Gastrocnemius medialis (tissue), 4 donors: ENCODE measurements around the gene HTR7. TPM values are rescaled to one million over a fixed set of nuclear protein-coding genes. Genes with fewer than 3 reads are reported as not detected.

Source experiments
- ATAC-seq, 2 donors: fragments of 150-250 bp; one replicate each; pipeline ENCODE4 v1.9.1; 2016
- DNase-seq, 2 donors: peaks; one replicate each; pipeline ENCODE4 v3.0.0-alpha.2; 2019
- H3K27ac ChIP-seq, 4 donors: fragments of 200-600 bp; sonication (generic); 1 replicate in 1 of 4; 2 replicates in 3 of 4; pipeline ENCODE4 v1.5.1; 2016 to 2018; ENCODE audit warnings: mild to moderate bottlenecking in 2 of 4, moderate library complexity in 1 of 4
- H3K27me3 ChIP-seq, 3 donors: fragments of 200-600 bp; sonication (generic) in 2 of 3; 1 replicate in 1 of 3; 2 replicates in 2 of 3; pipeline versions ENCODE4 v1.5.1 to v1.6.0; 2016 to 2019; ENCODE audit warnings: mild to moderate bottlenecking in 1 of 3, moderate library complexity in 1 of 3
- H3K36me3 ChIP-seq, 2 donors: fragments of 200-600 bp; sonication (generic) in 1 of 2; one replicate each; pipeline ENCODE4 v1.5.1; 2017 to 2018
- H3K4me1 ChIP-seq, 2 donors: fragments of 200-600 bp; sonication (generic) in 1 of 2; one replicate each; pipeline ENCODE4 v1.5.1; 2016 to 2017; ENCODE audit warnings: mild to moderate bottlenecking in 2 of 2
- H3K4me3 ChIP-seq, 4 donors: fragments of 200-600 bp; sonication (generic) in 3 of 4; 1 replicate in 1 of 4; 2 replicates in 3 of 4; pipeline ENCODE4 v1.5.1; 2016 to 2019; ENCODE audit warnings: mild to moderate bottlenecking in 2 of 4
- H3K9me3 ChIP-seq, 3 donors: fragments of 200-600 bp; sonication (generic) in 2 of 3; 1 replicate in 1 of 3; 2 replicates in 2 of 3; pipeline ENCODE4 v1.5.1; 2016 to 2019
- CTCF ChIP-seq, 5 experiments: fragments of 450-650 bp in 3 of 5; fragments of 200-600 bp in 2 of 5; sonication (generic) in 2 of 5; IDR thresholded peaks in 4 of 5; conservative IDR thresholded peaks in 1 of 5; 1 replicate in 4 of 5; 2 replicates in 1 of 5; pipeline ENCODE4 v1.5.1; 2016 to 2019; ENCODE audit warnings: antibody characterized with exemption in 5 of 5, mild to moderate bottlenecking in 3 of 5, moderate library complexity in 3 of 5
- POLR2A ChIP-seq, 2 donors: fragments of 450-650 bp; IDR thresholded peaks; one replicate each; pipeline ENCODE4 v1.6.1; 2017; ENCODE audit warnings: antibody characterized with exemption in 2 of 2, mild to moderate bottlenecking in 2 of 2, moderate library complexity in 2 of 2
- in situ Hi-C, 4 donors: fragments of 200-750 bp; cut with MboI; loops; one replicate each; pipeline versions ENCODE4 v1.15.0 to v1.8.0; 2017; ENCODE audit warnings: low sequenced_read_pairs in 4 of 4
- intact Hi-C: fragments of 100-400 bp; cut with DNase I; formaldehyde crosslinking; loops from one replicate; pipeline ENCODE4 v1.15.1; 2023; ENCODE audit warnings: low total_unique reads
- total RNA-seq, 4 donors: library from RNA; depleted of rRNA; stranded (reverse); fragments of >200 nt; gene quantifications; one replicate each; pipeline versions ENCODE4 v1.1.0 to v1.2.3, GENCODE V29; 2016

HTR7 gene
- total RNA-seq, 4 donors from 2014 or later = 0.61 to 1.2 (median 0.85) TPM; not detected in 1

- ATAC-seq = peak; percentile 49 to 63
- no peak for DNase-seq
- Histone ChIP-seq H3K27me3 (no peaks in the 10 kb centered on the region), H3K9me3 (no peaks in the 10 kb centered on the region), H3K27ac (no peak overlapping the region), H3K4me3 (no peak overlapping the region), H3K36me3 (no peaks in the 10 kb centered on the region), H3K4me1 (no peaks in the 10 kb centered on the region)
- in situ Hi-C loops = no loop called here
- TF ChIP-seq POLR2A (IDR thresholded peaks at IDR 0.05) = no peak
- no peak for TF ChIP-seq CTCF (IDR thresholded peaks at IDR 0.05 in 4 of 5, conservative IDR thresholded peaks at IDR 0.05 in 1 of 5)
- intact Hi-C loops = no loop called here
These were observed 10.4 kb downstream of the HTR7 start for GRCh38 chr10:90847436-90847835.

- no peaks in the 10 kb centered on the region for H3K27me3 ChIP-seq
- intact Hi-C loops = no loop called here
- in situ Hi-C loops = no loop called here
These were observed 11.1 kb downstream of the HTR7 start for GRCh38 chr10:90846746-90847145.

GRCh38 chr10:90845726-90846125 lies 12.1 kb downstream of the HTR7 start:
- Histone ChIP-seq H3K27ac (no peak overlapping the region), H3K36me3 (no peaks in the 10 kb centered on the region), H3K4me1 (no peaks in the 10 kb centered on the region), H3K9me3 (no peaks in the 10 kb centered on the region), H3K4me3 (no peak overlapping the region), H3K27me3 (no peaks in the 10 kb centered on the region)
- in situ Hi-C loops (no loop called here), intact Hi-C loops (no loop called here)
- TF ChIP-seq CTCF (IDR thresholded peaks at IDR 0.05 in 4 of 5, conservative IDR thresholded peaks at IDR 0.05 in 1 of 5) (no peak), POLR2A (IDR thresholded peaks at IDR 0.05) (no peak)
- DNase-seq (no peak), ATAC-seq (no peak)

More at GRCh38 chr10:90846746-90847145, 11.1 kb downstream of the HTR7 start:
- ATAC-seq (no peak), DNase-seq (no peak)
- Histone ChIP-seq H3K27ac (no peak overlapping the region), H3K36me3 (no peaks in the 10 kb centered on the region), H3K4me1 (no peaks in the 10 kb centered on the region), H3K9me3 (no peaks in the 10 kb centered on the region), H3K4me3 (no peak overlapping the region)
- TF ChIP-seq POLR2A (IDR thresholded peaks at IDR 0.05) = no peak
- no peak for TF ChIP-seq CTCF (IDR thresholded peaks at IDR 0.05 in 4 of 5, conservative IDR thresholded peaks at IDR 0.05 in 1 of 5)

GRCh38 chr10:90842725-90843124 lies 15.1 kb downstream of the HTR7 start:
- DNase-seq = no peak

More at GRCh38 chr10:90842725-90843124, 15.1 kb downstream of the HTR7 start:
- H3K4me3 ChIP-seq = no peak overlapping the region
- H3K27ac ChIP-seq = no peak overlapping the region
- H3K4me1 ChIP-seq = no peaks in the 10 kb centered on the region
- no peak for ATAC-seq
- in situ Hi-C loops (no loop called here), intact Hi-C loops (no loop called here)
- no peak for TF ChIP-seq CTCF (IDR thresholded peaks at IDR 0.05 in 4 of 5, conservative IDR thresholded peaks at IDR 0.05 in 1 of 5)
- no peak for TF ChIP-seq POLR2A (IDR thresholded peaks at IDR 0.05)
- H3K36me3 ChIP-seq = no peaks in the 10 kb centered on the region
- H3K27me3 ChIP-seq = no peaks in the 10 kb centered on the region
- no peaks in the 10 kb centered on the region for H3K9me3 ChIP-seq
